GM12892 (cell line): Measurements from ENCODE around the gene AKT3.

ENCODE experiments used
- POLR2A ChIP-seq: IDR thresholded peaks from 2 replicates; pipeline ENCODE4 v1.6.1; 2011; ENCODE audit warnings: low read depth, low read length, control low read depth
- POLR2AphosphoS5 ChIP-seq: IDR thresholded peaks from 2 replicates; pipeline ENCODE4 v1.6.1; 2011; ENCODE audit warnings: low read depth, low read length, control low read depth
- TAF1 ChIP-seq: IDR thresholded peaks from 2 replicates; pipeline ENCODE4 v1.6.1; 2011; ENCODE audit warnings: low read depth, mild to moderate bottlenecking, control low read depth, low read length, borderline replicate concordance

- TF ChIP-seq POLR2A: no peak
- TF ChIP-seq POLR2AphosphoS5: no peak
- TF ChIP-seq TAF1: no peak
Observed at GRCh38 chr1:243680860-243681259, 169.2 kb downstream of the AKT3 start.
